Activated gamma-delta T cell (primary cell): ENCODE measurements around the gene OR52J3.
"Not testable (repeated sequence)": the region's sequence is repeated elsewhere in the genome, so short reads cannot be mapped to it uniquely, and the experiment has no call there.

Experiments used
- DNase-seq: peaks from one replicate; lab custom pipeline; 2025; lab: John Stamatoyannopoulos, UW
- total RNA-seq, 2 donors: gene quantifications; one replicate each; lab custom pipeline; 2026; lab: John Stamatoyannopoulos, UW

OR52J3 gene
- 0 reads per million in 2 donors for total RNA-seq

DNA sequence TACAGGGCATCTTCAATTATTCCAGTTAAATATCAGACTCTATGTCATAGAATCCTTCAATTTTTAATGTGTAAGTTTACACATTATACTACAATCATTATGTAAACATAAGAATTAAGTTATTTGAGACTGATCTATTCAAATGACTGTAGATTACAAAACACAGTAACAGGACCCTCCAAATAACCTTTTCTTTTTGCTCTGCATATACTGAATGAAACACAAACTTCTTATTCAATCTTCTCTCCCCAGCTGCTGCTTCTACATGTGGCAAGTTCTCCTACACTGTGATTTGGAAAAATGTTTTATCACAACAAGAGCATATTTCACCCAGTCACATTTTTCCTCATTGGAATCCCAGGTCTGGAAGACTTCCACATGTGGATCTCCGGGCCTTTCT, at the start of gene OR52J3:
OR52J3 (plus strand) TSS at position 301 of the 400 bp plus-strand sequence; CDS start at position 301, 0 bp downstream.
- DNase-seq: no peak

GRCh38 chr11:5004424-5005274, 41.7 kb upstream of the OR52J3 start:
- no peak for DNase-seq

DNA sequence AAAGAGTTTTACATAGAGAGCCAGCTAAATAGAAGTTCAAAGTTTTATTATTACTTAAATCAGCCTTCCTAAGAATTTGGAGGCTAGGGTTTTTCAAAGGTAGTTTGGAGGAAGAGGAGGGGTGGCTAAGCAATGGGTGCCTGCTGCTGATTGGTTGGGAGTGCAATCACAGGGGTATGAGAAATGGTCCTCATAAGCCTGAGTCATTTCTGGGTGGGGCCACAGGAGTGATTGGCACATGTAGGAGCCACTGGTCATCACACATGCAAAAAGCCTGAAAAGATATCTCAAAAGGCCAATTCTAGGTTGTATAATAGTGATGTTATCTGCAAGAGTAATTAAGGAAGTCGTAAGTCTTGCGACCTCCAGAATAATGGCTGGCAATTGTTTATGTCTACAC, 38.8 kb upstream of the OR52J3 start:
- no peak for DNase-seq

DNA sequence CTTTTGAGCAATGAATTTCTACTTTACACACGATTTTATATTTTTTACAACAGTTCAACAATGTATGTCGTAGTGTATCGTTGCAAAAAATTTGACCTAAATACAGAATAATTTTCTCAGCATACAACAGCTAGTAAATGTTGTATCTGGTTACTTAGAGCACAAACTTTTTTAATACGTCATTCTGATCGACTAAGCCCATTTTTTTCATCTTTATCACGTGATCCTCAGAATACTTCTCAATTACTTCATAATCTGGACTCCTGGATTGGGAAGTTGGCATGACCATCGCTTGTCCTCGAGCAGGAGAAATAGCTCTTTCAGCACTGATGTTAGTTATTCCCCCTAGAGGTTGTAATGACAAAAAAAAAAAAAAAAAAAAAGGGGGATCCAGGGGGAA, 35.1 kb upstream of the OR52J3 start:
- DNase-seq: no peak

GRCh38 chr11:5013012-5013411, 33.3 kb upstream of the OR52J3 start:
- no peak for DNase-seq

DNA sequence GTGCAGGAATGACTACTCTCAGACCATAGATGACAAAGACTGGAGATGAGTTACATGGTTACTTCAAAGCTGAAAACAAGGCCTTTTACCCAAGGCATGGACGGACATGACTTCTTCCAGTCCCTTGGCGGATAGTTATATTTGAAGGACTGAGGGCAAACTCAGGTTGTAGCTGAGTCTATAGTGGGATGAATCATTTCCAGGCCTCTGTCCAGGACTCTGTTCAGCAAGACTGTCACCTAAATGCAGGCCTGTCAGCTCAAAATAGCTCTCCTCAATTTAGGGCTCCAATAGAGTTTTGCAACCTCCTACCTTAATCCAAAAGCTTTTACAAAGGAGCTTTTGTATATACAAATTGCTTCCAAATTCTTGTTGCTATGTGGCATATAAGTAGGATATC, 24.3 kb upstream of the OR52J3 start:
- DNase-seq: no peak

DNA sequence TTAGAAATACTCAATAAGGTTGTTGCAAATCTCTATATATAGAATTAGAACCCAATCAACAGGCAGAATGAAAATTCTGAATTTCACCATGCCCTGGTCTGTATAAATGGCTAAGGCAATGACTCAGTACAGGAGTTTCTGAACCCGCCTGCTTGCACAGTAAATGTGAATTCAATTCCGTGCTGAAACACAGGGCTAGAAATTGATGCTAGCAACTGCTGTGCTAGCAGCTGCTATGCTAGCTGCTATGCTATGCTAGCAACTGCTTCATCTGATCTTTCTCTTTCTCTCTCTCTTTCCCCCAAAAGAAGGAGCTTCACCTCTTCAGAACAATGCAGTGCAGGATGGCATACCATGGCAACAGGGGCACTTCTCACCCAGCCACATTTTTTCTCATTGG, 9.7 kb upstream of the OR52J3 start:
- DNase-seq: no peak

DNA sequence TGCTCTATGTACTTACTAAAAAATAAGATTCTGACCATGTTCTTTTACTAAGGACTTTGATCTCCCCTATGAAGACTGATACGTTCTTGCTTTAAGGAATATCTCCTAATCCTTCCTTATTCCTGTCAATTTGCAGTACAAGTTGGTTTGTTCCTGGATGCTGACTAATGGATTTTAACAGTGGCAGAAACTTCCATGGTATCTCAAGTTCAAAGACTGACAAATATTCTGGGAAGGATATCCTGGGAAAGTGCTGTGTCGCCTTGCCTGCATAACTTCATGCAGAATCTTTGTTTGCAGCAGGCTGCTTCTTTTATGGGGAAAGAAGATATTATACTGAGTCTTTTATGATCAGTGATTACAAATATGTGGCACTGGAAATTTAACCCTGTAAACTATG, 8.4 kb upstream of the OR52J3 start:
- no peak for DNase-seq

DNA sequence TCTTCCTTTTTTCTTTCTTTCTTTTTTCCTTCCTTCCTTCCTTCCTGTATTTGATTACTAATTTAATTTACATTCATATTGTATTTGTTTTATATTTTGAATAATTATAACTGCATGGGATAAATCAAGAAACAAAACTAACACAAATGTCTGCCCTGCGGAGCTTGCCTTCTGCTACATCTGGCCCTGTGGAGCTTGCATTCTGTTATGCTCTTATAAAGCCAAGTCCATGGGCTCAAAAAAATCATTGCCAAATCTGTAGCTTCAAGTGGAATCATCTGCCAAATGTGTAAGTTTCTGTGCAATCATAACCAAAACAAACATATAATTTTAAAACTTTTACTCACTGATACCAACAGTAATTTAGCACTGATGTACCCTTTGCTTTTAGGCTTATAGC, 8.0 kb upstream of the OR52J3 start:
- DNase-seq: no peak

- DNase-seq: no peak
Measured at GRCh38 chr11:5040876-5041275, 5.5 kb upstream of the OR52J3 start.

- no peak for DNase-seq
Measured at GRCh38 chr11:5042091-5042490, 4.2 kb upstream of the OR52J3 start.

- DNase-seq: no peak
Measured at GRCh38 chr11:5043380-5043779, 2.9 kb upstream of the OR52J3 start.

GRCh38 chr11:5046754-5047330, 516 bp downstream of the OR52J3 start:
- no peak for DNase-seq

GRCh38 chr11:5058679-5059078, 12.4 kb downstream of the OR52J3 start:
- not testable (repeated sequence) for DNase-seq

DNA sequence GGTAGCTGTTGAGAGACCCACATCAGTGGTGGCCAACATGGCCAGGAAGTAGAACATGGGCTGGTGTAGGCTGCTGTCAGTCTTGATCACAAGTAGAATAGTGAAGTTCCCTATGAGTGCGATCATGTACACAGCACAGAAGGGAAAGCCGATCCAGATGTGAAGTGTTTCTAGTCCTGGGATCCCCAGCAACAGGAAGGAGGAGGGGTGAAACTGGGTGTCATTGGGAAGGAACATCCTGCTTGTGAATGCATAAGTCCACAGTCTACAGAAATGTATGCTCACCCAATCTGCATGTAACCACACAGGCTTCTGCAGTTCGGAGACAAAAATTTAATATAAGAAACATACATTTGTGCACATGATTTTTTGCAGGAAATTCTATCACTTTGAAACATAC, 13.1 kb downstream of the OR52J3 start, which contains the start of gene OR52E2:
OR52E2 (minus strand) TSS at position 237 of the 400 bp plus-strand sequence; CDS start at position 237, 0 bp downstream.
- DNase-seq: no peak

- DNase-seq: no peak
Measured at GRCh38 chr11:5065027-5065426, 18.7 kb downstream of the OR52J3 start.

DNA sequence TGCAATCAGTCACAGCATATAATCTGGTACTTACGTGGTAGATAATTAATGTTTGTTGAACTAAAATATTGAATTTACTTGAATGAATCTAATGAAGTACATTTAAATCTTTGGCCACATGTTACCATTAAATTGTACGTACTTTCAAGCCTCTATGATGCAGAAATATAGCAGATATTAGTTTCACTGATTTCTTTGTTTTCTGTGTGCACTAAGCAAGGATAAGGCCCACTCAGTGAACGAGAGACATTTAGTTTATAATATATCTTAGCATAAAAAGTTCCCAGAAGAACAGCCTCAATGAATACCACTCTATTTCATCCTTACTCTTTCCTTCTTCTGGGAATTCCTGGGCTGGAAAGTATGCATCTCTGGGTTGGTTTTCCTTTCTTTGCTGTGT, 22.9 kb downstream of the OR52J3 start, which contains the start of gene OR52E1:
OR52E1 (plus strand) TSS at position 301 of the 400 bp plus-strand sequence.
- DNase-seq: no peak

DNA sequence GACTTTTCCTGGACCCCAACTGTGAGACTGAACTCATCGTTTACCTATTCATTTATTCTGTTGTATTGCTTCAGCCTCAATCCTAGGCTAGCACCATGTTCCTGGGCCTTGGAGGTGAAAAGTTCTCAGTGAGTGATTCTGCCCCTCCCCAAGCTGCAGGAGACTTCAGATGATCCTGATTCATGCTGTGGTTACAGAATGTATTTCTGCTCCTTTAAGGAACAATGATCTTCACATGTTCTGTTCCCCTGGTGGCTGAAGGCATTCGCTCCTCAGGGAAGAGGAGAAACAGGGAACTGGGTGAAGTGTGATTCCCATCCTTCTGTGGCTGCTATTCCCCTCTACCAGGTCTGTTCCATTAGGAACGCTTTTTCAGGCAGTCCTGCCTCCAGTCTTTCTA, 25.5 kb downstream of the OR52J3 start:
- no peak for DNase-seq

DNA sequence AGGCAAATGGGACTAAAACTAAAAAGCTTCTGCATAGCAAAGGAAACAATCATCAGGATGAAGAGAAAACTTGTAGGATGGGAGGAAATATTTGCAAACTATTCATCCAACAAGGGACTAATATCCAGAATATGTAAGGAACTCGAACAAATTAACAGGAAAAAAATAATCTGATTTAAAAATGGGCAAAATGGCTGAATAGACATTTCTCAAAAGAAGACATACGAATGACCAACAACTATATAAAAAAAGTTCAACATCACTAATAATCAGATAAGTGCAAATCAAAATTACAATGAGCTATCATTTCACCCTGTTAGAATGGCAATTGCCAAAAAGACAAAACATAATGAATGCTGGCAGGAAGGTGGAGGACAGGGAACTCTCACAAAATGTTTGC, 35.1 kb downstream of the OR52J3 start:
- no peak for DNase-seq

GRCh38 chr11:5083602-5084001, 37.3 kb downstream of the OR52J3 start:
- DNase-seq: no peak

- no peak for DNase-seq
Measured at GRCh38 chr11:5088556-5088955, 42.2 kb downstream of the OR52J3 start.

DNA sequence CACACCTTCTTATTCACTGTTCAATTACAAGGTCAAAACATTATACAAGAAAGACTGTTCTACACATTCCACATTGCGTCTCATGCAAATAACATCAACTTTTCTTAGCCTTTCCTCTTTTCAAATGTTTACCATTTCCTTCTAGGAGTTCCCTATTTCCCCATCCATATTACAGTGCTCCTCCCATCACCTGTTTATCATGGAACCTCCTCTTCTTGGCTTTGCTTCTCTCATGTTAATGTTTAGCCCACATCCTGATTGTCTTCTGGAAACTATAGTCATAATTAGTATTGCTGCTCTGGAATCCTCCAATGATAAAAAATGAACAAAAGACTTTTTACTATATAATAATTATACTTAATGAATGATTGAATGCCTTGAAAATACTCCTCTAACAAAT, 44.3 kb downstream of the OR52J3 start:
- no peak for DNase-seq
